Large intestine (tissue), 12 donors: ENCODE data around the gene RASGRP3. TPM values are rescaled to one million over a fixed set of nuclear protein-coding genes. Genes with fewer than 3 reads are reported as not detected.

ENCODE experiments used
- DNase-seq, 2 donors: peaks; one replicate each; pipeline versions ENCODE4 v3.0.0 to v3.0.0-alpha.2; 2013
- H3K27ac ChIP-seq: one replicate; pipeline ENCODE4 v1.5.1; 2013; ENCODE audit warnings: low read length
- H3K27me3 ChIP-seq: 2 replicates; pipeline ENCODE4 v1.6.1; 2013; ENCODE audit warnings: low read length; ENCODE audit not compliant: control insufficient read depth, insufficient read depth
- H3K36me3 ChIP-seq: 2 replicates; pipeline ENCODE4 v1.6.1; 2013; ENCODE audit warnings: low read length; ENCODE audit not compliant: control insufficient read depth, insufficient read depth
- H3K4me1 ChIP-seq: one replicate; pipeline ENCODE4 v1.6.1; 2013; ENCODE audit warnings: low read length; ENCODE audit not compliant: control insufficient read depth, insufficient read depth
- H3K4me3 ChIP-seq: one replicate; pipeline ENCODE4 v1.5.1; 2013; ENCODE audit warnings: low read length
- H3K9me3 ChIP-seq: one replicate; pipeline ENCODE4 v1.6.1; 2013; ENCODE audit warnings: mild to moderate bottlenecking, low read depth, low read length, moderate library complexity; ENCODE audit not compliant: control insufficient read depth
- WGBS: methylation state at CpG from one replicate; pipeline ENCODE4 v1.1.5; 2013; ENCODE audit warnings: low lambda C conversion rate; ENCODE audit not compliant: insufficient coverage; 5-methylcytosine and 5-hydroxymethylcytosine counted together
- long read RNA-seq, 11 donors: transcript quantifications; one replicate each; lab custom pipeline, GENCODE V29; 2026
- polyA plus RNA-seq: library from polyadenylated mRNA; unstranded; fragments of 120-200 nt; gene quantifications from one replicate; pipeline ENCODE4 v1.2.1, GENCODE V29; 2013

RASGRP3 gene
- 11.2 TPM for polyA plus RNA-seq
- long read RNA-seq, donor 1, full-length matches to known transcripts: 1 of 1 reads
- long read RNA-seq, donor 1, partial matches to known transcripts: 0 of 1 reads
- long read RNA-seq, donor 1, other reads (novel, unspliced or antisense): 0 of 1 reads
- long read RNA-seq, donor 2, full-length matches to known transcripts: 2 of 32 reads
- long read RNA-seq, donor 2, partial matches to known transcripts: 20 of 32 reads
- long read RNA-seq, donor 2, other reads (novel, unspliced or antisense): 10 of 32 reads
- long read RNA-seq, donor 3: 0 reads
- long read RNA-seq, donor 4: 0 reads
- long read RNA-seq, donor 5: 0 reads
- long read RNA-seq, donor 6, partial matches to known transcripts: 7 of 8 reads
- long read RNA-seq, donor 6, other reads (novel, unspliced or antisense): 0 of 8 reads
- long read RNA-seq, donor 7: 0 reads
- long read RNA-seq, donor 8, full-length matches to known transcripts: 6 of 6 reads
- long read RNA-seq, donor 8, partial matches to known transcripts: 0 of 6 reads
- long read RNA-seq, donor 8, other reads (novel, unspliced or antisense): 0 of 6 reads
- long read RNA-seq, donor 9, full-length matches to known transcripts: 2 of 16 reads
- long read RNA-seq, donor 9, partial matches to known transcripts: 7 of 16 reads
- long read RNA-seq, donor 9, other reads (novel, unspliced or antisense): 7 of 16 reads
- long read RNA-seq, donor 10: 0 reads
- long read RNA-seq, donor 11, full-length matches to known transcripts: 1 of 1 reads
- long read RNA-seq, donor 11, partial matches to known transcripts: 0 of 1 reads
- long read RNA-seq, donor 11, other reads (novel, unspliced or antisense): 0 of 1 reads

GRCh38 chr2:33476131-33476792 lies at the start of gene RASGRP3:
Gene RASGRP3, plus strand, starts transcription at chr2:33476649. Its CDS starts 38,488 bp downstream, at chr2:33515137.
- peak; percentile 70 to 83 for DNase-seq
- peaks cover 18% of the 10 kb centered on the region for H3K4me1 ChIP-seq
- peak within 1 kb of the TSS; percentile 55 for H3K4me3 ChIP-seq
- no peaks in the 10 kb centered on the region for H3K36me3 ChIP-seq
- peaks cover 8% of the 10 kb centered on the region for H3K27me3 ChIP-seq
- no CpG with 5 or more reads among the region's 18 CpGs for WGBS
- peak within 1 kb of the TSS; percentile 86 for H3K27ac ChIP-seq
- no peaks in the 10 kb centered on the region for H3K9me3 ChIP-seq

GRCh38 chr2:33426666-33427231 lies 49.7 kb upstream of the RASGRP3 start:
- Histone ChIP-seq H3K4me3 (no peak overlapping the region), H3K36me3 (no peaks in the 10 kb centered on the region), H3K4me1 (no peaks in the 10 kb centered on the region), H3K27me3 (no peaks in the 10 kb centered on the region), H3K9me3 (no peaks in the 10 kb centered on the region), H3K27ac (no peak overlapping the region)
- WGBS: no CpG with 5 or more reads among the region's 3 CpGs
- no peak for DNase-seq

- no peaks in the 10 kb centered on the region for H3K27me3 ChIP-seq
- no peak for DNase-seq
- no peak overlapping the region for H3K4me3 ChIP-seq
- no peaks in the 10 kb centered on the region for H3K9me3 ChIP-seq
- WGBS: 88% methylated on average over 1 of the region's 3 CpGs
- H3K4me1 ChIP-seq: no peaks in the 10 kb centered on the region
- H3K27ac ChIP-seq: no peak overlapping the region
- no peaks in the 10 kb centered on the region for H3K36me3 ChIP-seq
Measured at GRCh38 chr2:33430077-33430476, 46.4 kb upstream of the RASGRP3 start.

DNA sequence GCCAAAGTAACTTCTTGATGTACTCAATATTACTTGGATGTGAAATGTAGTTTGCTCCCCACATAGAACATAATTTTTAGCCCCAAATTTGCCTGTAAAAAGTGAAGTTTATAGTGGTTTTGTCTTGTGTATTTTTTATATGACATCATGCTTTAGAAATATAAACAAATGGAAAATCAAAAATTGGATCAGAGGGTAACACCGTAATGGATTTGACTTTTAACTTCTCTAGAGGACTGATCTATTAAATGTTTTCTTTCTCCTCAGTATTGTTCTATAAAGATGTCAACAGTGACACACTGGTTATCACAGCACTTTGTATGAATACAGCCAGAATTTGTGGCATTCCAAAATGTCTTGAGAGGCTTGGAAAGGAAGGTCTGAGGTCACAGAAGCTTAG lies 45.6 kb upstream of the RASGRP3 start:
- Histone ChIP-seq H3K36me3 (no peaks in the 10 kb centered on the region), H3K4me1 (no peaks in the 10 kb centered on the region), H3K9me3 (no peaks in the 10 kb centered on the region), H3K4me3 (no peak overlapping the region), H3K27me3 (no peaks in the 10 kb centered on the region), H3K27ac (no peak overlapping the region)
- DNase-seq: no peak
- 83% methylated on average over 1 of the region's 1 CpG for WGBS

DNA sequence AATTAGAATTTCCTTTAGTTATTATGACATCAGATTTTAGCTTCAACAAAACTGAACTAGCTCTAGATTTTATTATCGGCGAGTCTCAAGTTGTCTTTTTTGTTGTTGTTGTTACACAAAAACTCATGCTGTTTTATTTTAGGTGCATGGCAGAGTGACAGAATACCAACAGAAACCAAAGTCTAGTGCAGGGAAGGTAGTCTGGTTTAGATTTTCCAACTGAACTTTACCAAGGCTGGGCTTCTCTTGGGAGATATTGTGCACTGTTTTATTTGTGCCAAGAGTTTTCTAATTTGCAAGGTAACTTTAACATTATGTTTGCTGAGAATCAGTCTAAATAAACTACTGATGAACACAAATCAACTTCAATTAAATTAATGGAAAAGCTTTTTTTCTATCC lies 43.6 kb upstream of the RASGRP3 start:
- no peak for DNase-seq
- Histone ChIP-seq H3K27me3 (no peaks in the 10 kb centered on the region), H3K36me3 (no peaks in the 10 kb centered on the region), H3K27ac (no peak overlapping the region), H3K4me1 (no peaks in the 10 kb centered on the region), H3K9me3 (no peaks in the 10 kb centered on the region), H3K4me3 (no peak overlapping the region)
- 100% methylated on average over 2 of the region's 2 CpGs for WGBS

DNA sequence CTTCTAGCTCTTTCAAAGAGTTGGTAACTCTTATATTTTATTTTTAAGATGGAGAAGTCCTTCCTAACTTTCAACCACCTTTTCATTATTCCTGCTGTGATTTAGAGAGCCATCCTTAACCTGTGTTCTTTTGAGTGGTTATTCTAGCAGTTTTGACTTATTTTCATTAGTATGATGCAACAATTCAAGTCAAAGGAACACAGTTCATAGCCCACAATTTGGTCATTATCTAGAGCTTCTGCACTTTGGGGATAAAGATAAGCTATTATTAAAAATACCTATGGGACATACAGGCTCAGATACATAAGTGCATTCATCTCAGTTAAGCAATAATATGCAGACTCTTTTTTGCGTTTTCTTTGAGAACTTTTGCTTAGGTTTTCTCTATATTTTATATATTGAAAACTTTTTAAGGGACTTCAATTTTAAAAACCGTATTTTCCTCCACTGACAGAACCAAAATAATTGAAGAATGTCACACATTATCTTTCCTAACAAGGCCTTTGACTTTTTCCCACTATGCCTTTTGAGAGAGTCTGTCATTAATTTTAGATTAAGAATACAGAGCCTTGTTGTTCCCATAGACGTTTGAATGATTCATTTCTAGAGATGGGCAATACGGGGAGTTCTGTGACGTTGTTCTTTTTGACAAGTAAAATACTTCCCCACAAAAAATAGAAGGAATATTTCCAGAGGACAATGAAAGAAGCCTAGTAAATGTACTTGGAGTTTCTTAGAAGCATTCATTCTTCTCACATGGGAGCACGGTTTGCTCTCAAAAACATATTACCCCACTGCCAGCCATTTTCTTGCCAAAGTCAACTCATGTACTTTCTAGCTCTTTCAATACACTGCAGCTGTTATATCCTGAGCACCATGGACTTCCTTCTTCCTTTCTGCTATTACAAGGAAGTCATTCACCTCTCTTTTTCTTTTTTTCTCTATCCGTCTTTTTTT lies 42.9 kb upstream of the RASGRP3 start:
- no peak overlapping the region for H3K27ac ChIP-seq
- no peaks in the 10 kb centered on the region for H3K9me3 ChIP-seq
- no peak for DNase-seq
- H3K36me3 ChIP-seq: no peaks in the 10 kb centered on the region
- no peak overlapping the region for H3K4me3 ChIP-seq
- H3K27me3 ChIP-seq: no peaks in the 10 kb centered on the region
- no peaks in the 10 kb centered on the region for H3K4me1 ChIP-seq
- 96% methylated on average over 3 of the region's 7 CpGs for WGBS

DNA sequence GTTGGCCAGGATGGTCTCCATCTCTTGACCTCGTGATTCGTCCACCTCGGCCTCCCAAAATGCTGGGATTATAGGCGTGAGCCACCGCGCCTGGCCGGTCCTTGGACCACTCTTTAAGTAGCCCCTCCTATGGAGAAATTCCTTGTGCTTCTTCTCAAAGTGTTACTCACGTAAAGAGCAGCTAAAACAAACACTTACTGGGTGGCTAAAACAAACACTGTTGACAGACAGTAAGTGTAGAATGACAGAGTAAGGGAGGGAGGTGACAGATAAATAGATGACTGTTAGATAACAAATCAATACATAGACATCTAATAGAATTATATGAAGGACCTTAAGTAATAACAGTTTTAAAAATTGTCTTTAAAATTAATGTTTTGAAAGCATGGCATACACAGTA lies 40.9 kb upstream of the RASGRP3 start:
- Histone ChIP-seq H3K27ac (no peak overlapping the region), H3K4me1 (no peaks in the 10 kb centered on the region), H3K9me3 (no peaks in the 10 kb centered on the region), H3K4me3 (no peak overlapping the region), H3K27me3 (no peaks in the 10 kb centered on the region), H3K36me3 (no peaks in the 10 kb centered on the region)
- WGBS: no CpG with 5 or more reads among the region's 8 CpGs
- DNase-seq: no peak

GRCh38 chr2:33436083-33436482 lies 40.4 kb upstream of the RASGRP3 start:
- no peaks in the 10 kb centered on the region for H3K36me3 ChIP-seq
- no peak overlapping the region for H3K4me3 ChIP-seq
- no peaks in the 10 kb centered on the region for H3K9me3 ChIP-seq
- H3K27ac ChIP-seq: no peak overlapping the region
- no peak for DNase-seq
- H3K4me1 ChIP-seq: no peaks in the 10 kb centered on the region
- no peaks in the 10 kb centered on the region for H3K27me3 ChIP-seq
- no CpG with 5 or more reads among the region's 1 CpG for WGBS

DNA sequence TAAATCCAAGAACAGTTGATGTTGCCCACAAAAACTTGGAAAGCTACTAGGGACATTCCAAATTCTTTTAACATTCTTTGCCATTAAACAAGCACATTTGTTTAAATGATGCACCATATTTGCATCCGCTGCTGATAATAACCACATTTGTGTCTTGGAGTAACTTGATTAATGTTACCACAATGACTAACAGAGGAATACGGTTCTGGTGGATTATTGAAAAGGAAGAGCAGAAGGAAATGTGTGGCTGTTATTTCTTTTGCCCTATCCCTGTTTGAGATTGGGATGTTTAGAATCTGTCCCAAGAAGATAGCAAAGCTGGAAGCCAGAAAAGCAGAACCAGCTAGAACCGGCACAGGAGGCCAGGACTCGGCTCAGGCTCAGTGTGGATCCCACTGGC lies 39.2 kb upstream of the RASGRP3 start:
- WGBS: 100% methylated on average over 1 of the region's 4 CpGs
- Histone ChIP-seq H3K4me3 (no peak overlapping the region), H3K4me1 (no peaks in the 10 kb centered on the region), H3K27me3 (no peaks in the 10 kb centered on the region), H3K27ac (no peak overlapping the region), H3K36me3 (no peaks in the 10 kb centered on the region), H3K9me3 (no peaks in the 10 kb centered on the region)
- DNase-seq: no peak
